ENCODE measurements around the gene PHLDA2.

DNA sequence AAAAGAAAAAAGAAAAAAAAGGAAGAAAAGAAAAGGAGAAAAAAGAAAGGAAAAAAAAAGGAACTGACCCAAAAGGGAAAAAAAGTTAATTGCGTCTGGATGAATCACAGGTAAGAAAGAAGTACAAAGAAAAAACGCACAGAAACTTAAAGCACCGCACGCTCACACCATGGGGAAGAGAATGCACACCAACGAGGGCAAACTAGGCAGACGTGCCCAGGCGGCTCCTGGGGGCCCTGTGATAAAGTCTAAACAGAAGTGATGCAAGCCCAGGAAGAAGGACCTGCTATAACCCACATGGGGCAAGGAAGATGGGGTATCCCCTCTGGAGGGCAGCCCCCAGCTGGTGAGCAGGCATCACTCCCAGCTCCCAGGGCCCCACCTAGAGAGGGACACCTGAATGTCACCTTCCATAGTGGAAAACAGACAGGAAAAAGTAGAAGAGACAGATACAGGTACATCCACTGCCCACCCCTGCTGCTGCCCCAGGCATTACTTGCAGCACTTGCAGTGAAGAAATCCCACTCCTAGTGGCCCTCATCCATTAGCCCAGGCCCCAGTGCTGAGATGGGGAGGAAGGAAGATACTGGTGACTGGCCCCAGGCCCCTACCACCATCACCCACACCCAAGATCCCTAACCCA lies 34.0 kb upstream of the PHLDA2 start:
- TF ChIP-seq CTCF (conservative IDR thresholded peaks at IDR 0.05; ENCODE audit: low read length) (no peak), EZH2phosphoT487 (IDR thresholded peaks at IDR 0.05; ENCODE audit: borderline replicate concordance) (no peak)

Measured in Loucy (cell line).